ENCODE results near the gene PA2G4.
"Not testable (repeated sequence)": the region's sequence is repeated elsewhere in the genome, so short reads cannot be mapped to it uniquely, and the experiment has no call there.

PA2G4 gene

GRCh38 chr12:56099787-56100186, 4.6 kb upstream of the PA2G4 start:
- no peak for DNase-seq (ENCODE audit: low read depth in 2 of 2)

- no peak for DNase-seq (ENCODE audit: low read depth in 2 of 2)
Measured at GRCh38 chr12:56101045-56101444, 3.3 kb upstream of the PA2G4 start.

- DNase-seq (ENCODE audit: low read depth in 2 of 2) = no peak
Measured at GRCh38 chr12:56102683-56103065, 1.7 kb upstream of the PA2G4 start.

GRCh38 chr12:56103066-56103711, 1.2 kb upstream of the PA2G4 start:
- DNase-seq (ENCODE audit: low read depth in 2 of 2) = no peak

- DNase-seq (ENCODE audit: low read depth in 2 of 2) = no peak
Measured at GRCh38 chr12:56103823-56104108, 593 bp upstream of the PA2G4 start.

- DNase-seq (ENCODE audit: low read depth in 2 of 2) = no peak
Measured at GRCh38 chr12:56104815-56105608, 653 bp downstream of the PA2G4 start.

- DNase-seq (ENCODE audit: low read depth in 2 of 2) = no peak
Measured at GRCh38 chr12:56105609-56105902, 1.2 kb downstream of the PA2G4 start.

- DNase-seq (ENCODE audit: low read depth in 2 of 2) = no peak
Measured at GRCh38 chr12:56107242-56107641, 2.9 kb downstream of the PA2G4 start.

- no peak for DNase-seq (ENCODE audit: low read depth in 2 of 2)
Measured at GRCh38 chr12:56110571-56110970, 6.2 kb downstream of the PA2G4 start.

- no peak for DNase-seq (ENCODE audit: low read depth in 2 of 2)
Measured at GRCh38 chr12:56114084-56114483, 9.7 kb downstream of the PA2G4 start.

- no peak for DNase-seq (ENCODE audit: low read depth in 2 of 2)
Measured at GRCh38 chr12:56115329-56115728, 11.0 kb downstream of the PA2G4 start.

GRCh38 chr12:56116267-56117081, 12.1 kb downstream of the PA2G4 start, which contains the start of gene RPL41:
Gene RPL41 (plus strand): TSS chr12:56116633.
- peak; percentile 92 to 94 for DNase-seq (ENCODE audit: low read depth in 2 of 2)

GRCh38 chr12:56117082-56117706, 12.8 kb downstream of the PA2G4 start:
- DNase-seq (ENCODE audit: low read depth in 2 of 2) = not testable (repeated sequence)

GRCh38 chr12:56117778-56118687, 13.7 kb downstream of the PA2G4 start, which contains the start of gene ZC3H10:
Gene ZC3H10 (plus strand): TSS chr12:56118266. CDS start chr12:56120563, 2,297 bp downstream.
- peak; percentile 94 to 96 for DNase-seq (ENCODE audit: low read depth in 2 of 2)

- no peak for DNase-seq (ENCODE audit: low read depth in 2 of 2)
Measured at GRCh38 chr12:56118688-56119357, 14.5 kb downstream of the PA2G4 start.

- no peak for DNase-seq (ENCODE audit: low read depth in 2 of 2)
Measured at GRCh38 chr12:56119361-56119796, 15.0 kb downstream of the PA2G4 start.

- no peak for DNase-seq (ENCODE audit: low read depth in 2 of 2)
Measured at GRCh38 chr12:56120158-56120846, 15.9 kb downstream of the PA2G4 start.

- DNase-seq (ENCODE audit: low read depth in 2 of 2) = no peak
Measured at GRCh38 chr12:56121204-56121870, 17.0 kb downstream of the PA2G4 start.

- no peak for DNase-seq (ENCODE audit: low read depth in 2 of 2)
Measured at GRCh38 chr12:56122637-56123036, 18.3 kb downstream of the PA2G4 start.
